ENCODE data around the gene NFKBIE. TPM values are rescaled to one million over a fixed set of nuclear protein-coding genes. Genes with fewer than 3 reads are reported as not detected.
A peak's percentile ranks its signal among the peaks of the same experiment; 100 is the strongest.

NFKBIE gene
- total and polyA plus RNA-seq, 9 of the 15 experiments (the other 6 are each of a cell fraction or from before 2014, with no cell fraction given), result 2.1 to 16.4 (median 11.7) TPM

DNA sequence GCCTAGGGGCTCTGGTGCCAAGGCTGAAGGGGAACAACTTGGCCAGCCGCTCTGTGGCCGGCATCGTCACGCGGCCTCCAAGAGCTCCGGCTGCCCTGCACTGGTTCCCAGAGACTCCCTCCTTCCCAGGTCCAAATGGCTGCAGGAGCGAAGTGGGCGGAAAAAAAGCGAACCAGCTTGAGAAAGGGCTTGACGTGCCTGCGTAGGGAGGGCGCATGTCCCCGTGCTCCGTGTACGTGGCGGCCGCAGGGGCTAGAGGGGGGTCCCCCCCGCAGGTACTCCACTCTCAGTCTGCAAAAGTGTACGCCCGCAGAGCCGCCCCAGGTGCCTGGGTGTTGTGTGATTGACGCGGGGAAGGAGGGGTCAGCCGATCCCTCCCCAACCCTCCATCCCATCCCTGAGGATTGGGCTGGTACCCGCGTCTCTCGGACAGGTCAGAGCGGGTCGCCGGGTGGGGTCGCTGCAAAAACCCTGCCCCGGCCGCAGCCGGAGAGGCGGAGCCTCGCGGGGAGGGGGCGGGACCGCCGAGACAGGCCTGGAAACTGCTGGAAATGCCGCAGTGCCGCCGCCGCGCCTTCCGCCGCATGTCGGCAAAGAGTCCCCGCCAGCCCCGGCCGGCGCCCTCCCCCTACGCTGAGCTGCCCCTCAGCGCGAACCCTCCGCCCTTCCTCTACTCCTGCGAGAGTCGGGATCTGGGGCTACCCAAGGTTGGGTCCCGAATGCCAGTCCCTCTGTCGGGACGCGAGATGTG lies 19.3 kb downstream of the NFKBIE start (continued):
- TF ChIP-seq CCNT2 (IDR thresholded peaks at IDR 0.05; ENCODE audit: borderline replicate concordance, extremely low read depth, insufficient read length, low read depth, low read length) (peak; percentile 96), ZNF75A (CRISPR knock-in tag; IDR thresholded peaks at IDR 0.05) (no peak), TAF1 (IDR thresholded peaks at IDR 0.05; ENCODE audit: control insufficient read depth, extremely low read depth, insufficient read depth, low read length, severe bottlenecking) (peak; percentile 38), ZNF311 (CRISPR knock-in tag; IDR thresholded peaks at IDR 0.05) (no peak), ZC3H8 (IDR thresholded peaks at IDR 0.05) (no peak), KAT7 (CRISPR knock-in tag; IDR thresholded peaks at IDR 0.05; ENCODE audit: borderline replicate concordance) (no peak), ZNF212 (CRISPR knock-in tag; IDR thresholded peaks at IDR 0.05) (no peak)
- TF ChIP-seq, protein P1, sequence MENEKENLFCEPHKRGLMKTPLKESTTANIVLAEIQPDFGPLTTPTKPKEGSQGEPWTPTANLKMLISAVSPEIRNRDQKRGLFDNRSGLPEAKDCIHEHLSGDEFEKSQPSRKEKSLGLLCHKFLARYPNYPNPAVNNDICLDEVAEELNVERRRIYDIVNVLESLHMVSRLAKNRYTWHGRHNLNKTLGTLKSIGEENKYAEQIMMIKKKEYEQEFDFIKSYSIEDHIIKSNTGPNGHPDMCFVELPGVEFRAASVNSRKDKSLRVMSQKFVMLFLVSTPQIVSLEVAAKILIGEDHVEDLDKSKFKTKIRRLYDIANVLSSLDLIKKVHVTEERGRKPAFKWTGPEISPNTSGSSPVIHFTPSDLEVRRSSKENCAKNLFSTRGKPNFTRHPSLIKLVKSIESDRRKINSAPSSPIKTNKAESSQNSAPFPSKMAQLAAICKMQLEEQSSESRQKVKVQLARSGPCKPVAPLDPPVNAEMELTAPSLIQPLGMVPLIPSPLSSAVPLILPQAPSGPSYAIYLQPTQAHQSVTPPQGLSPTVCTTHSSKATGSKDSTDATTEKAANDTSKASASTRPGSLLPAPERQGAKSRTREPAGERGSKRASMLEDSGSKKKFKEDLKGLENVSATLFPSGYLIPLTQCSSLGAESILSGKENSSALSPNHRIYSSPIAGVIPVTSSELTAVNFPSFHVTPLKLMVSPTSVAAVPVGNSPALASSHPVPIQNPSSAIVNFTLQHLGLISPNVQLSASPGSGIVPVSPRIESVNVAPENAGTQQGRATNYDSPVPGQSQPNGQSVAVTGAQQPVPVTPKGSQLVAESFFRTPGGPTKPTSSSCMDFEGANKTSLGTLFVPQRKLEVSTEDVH (IDR thresholded peaks at IDR 0.05; ENCODE audit: low read depth, partially characterized antibody), result no peak
- TF ChIP-seq, protein P2, sequence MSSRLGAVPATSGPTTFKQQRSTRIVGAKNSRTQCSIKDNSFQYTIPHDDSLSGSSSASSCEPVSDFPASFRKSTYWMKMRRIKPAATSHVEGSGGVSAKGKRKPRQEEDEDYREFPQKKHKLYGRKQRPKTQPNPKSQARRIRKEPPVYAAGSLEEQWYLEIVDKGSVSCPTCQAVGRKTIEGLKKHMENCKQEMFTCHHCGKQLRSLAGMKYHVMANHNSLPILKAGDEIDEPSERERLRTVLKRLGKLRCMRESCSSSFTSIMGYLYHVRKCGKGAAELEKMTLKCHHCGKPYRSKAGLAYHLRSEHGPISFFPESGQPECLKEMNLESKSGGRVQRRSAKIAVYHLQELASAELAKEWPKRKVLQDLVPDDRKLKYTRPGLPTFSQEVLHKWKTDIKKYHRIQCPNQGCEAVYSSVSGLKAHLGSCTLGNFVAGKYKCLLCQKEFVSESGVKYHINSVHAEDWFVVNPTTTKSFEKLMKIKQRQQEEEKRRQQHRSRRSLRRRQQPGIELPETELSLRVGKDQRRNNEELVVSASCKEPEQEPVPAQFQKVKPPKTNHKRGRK (tag; IDR thresholded peaks at IDR 0.05), result no peak
- TF ChIP-seq, protein P3, sequence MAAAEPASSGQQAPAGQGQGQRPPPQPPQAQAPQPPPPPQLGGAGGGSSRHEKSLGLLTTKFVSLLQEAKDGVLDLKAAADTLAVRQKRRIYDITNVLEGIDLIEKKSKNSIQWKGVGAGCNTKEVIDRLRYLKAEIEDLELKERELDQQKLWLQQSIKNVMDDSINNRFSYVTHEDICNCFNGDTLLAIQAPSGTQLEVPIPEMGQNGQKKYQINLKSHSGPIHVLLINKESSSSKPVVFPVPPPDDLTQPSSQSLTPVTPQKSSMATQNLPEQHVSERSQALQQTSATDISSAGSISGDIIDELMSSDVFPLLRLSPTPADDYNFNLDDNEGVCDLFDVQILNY (CRISPR knock-in tag; IDR thresholded peaks at IDR 0.05), result no peak
- TF ChIP-seq, protein P4, sequence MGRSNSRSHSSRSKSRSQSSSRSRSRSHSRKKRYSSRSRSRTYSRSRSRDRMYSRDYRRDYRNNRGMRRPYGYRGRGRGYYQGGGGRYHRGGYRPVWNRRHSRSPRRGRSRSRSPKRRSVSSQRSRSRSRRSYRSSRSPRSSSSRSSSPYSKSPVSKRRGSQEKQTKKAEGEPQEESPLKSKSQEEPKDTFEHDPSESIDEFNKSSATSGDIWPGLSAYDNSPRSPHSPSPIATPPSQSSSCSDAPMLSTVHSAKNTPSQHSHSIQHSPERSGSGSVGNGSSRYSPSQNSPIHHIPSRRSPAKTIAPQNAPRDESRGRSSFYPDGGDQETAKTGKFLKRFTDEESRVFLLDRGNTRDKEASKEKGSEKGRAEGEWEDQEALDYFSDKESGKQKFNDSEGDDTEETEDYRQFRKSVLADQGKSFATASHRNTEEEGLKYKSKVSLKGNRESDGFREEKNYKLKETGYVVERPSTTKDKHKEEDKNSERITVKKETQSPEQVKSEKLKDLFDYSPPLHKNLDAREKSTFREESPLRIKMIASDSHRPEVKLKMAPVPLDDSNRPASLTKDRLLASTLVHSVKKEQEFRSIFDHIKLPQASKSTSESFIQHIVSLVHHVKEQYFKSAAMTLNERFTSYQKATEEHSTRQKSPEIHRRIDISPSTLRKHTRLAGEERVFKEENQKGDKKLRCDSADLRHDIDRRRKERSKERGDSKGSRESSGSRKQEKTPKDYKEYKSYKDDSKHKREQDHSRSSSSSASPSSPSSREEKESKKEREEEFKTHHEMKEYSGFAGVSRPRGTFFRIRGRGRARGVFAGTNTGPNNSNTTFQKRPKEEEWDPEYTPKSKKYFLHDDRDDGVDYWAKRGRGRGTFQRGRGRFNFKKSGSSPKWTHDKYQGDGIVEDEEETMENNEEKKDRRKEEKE (IDR thresholded peaks at IDR 0.05; ENCODE audit: borderline replicate concordance in 1 of 2, control insufficient read depth in 1 of 2, low read depth in 2 of 2, low read length in 1 of 2), result no peak
- TF ChIP-seq, protein P5, sequence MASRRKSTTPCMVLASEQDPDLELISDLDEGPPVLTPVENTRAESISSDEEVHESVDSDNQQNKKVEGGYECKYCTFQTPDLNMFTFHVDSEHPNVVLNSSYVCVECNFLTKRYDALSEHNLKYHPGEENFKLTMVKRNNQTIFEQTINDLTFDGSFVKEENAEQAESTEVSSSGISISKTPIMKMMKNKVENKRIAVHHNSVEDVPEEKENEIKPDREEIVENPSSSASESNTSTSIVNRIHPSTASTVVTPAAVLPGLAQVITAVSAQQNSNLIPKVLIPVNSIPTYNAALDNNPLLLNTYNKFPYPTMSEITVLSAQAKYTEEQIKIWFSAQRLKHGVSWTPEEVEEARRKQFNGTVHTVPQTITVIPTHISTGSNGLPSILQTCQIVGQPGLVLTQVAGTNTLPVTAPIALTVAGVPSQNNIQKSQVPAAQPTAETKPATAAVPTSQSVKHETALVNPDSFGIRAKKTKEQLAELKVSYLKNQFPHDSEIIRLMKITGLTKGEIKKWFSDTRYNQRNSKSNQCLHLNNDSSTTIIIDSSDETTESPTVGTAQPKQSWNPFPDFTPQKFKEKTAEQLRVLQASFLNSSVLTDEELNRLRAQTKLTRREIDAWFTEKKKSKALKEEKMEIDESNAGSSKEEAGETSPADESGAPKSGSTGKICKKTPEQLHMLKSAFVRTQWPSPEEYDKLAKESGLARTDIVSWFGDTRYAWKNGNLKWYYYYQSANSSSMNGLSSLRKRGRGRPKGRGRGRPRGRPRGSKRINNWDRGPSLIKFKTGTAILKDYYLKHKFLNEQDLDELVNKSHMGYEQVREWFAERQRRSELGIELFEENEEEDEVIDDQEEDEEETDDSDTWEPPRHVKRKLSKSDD (conservative IDR thresholded peaks at IDR 0.05; ENCODE audit: low read length), result no peak
